Measurements from ENCODE around the gene POLR2J.

POLR2J gene

GRCh38 chr7:102473271-102473991 lies 5.3 kb downstream of the POLR2J start:
- H3K4me3 ChIP-seq (ENCODE audit: control insufficient read depth, low read depth, low read length) = no peak overlapping the region
- DNase-seq (ENCODE audit: low read depth) = no peak
- no peak for TF ChIP-seq CTCF (IDR thresholded peaks at IDR 0.05; ENCODE audit: control insufficient read depth, insufficient read depth, low read depth, low read length, missing control alignments)

- no peak for DNase-seq (ENCODE audit: low read depth)
- TF ChIP-seq CTCF (IDR thresholded peaks at IDR 0.05; ENCODE audit: control insufficient read depth, insufficient read depth, low read depth, low read length, missing control alignments) = no peak
- H3K4me3 ChIP-seq (ENCODE audit: control insufficient read depth, low read depth, low read length) = no peak overlapping the region
These were observed 6.3 kb downstream of the POLR2J start for GRCh38 chr7:102472126-102473041.

DNA sequence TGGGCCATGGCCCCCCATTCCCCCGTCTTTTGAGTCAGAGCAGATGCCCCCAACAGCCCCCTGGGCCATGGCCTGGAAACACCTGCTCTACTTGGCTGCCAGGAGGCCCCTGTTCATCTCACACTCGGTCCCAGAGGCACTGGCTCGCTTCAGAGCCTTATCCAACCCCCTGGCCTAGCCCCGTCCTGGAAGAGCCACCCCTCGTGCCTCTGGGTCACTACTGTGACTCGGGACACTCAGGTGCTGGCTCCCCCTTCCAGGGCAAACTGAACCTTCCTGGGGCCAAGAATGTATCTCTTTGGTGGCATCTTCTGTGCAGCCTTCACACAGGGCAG lies 7.0 kb downstream of the POLR2J start:
- no peak overlapping the region for H3K4me3 ChIP-seq (ENCODE audit: control insufficient read depth, low read depth, low read length)
- TF ChIP-seq CTCF (IDR thresholded peaks at IDR 0.05; ENCODE audit: control insufficient read depth, insufficient read depth, low read depth, low read length, missing control alignments) = no peak
- DNase-seq (ENCODE audit: low read depth) = no peak

- no peak overlapping the region for H3K4me3 ChIP-seq (ENCODE audit: control insufficient read depth, low read depth, low read length)
- no peak for TF ChIP-seq CTCF (IDR thresholded peaks at IDR 0.05; ENCODE audit: control insufficient read depth, insufficient read depth, low read depth, low read length, missing control alignments)
- DNase-seq (ENCODE audit: low read depth) = no peak
These were observed 8.5 kb downstream of the POLR2J start for GRCh38 chr7:102469972-102470825.

DNA sequence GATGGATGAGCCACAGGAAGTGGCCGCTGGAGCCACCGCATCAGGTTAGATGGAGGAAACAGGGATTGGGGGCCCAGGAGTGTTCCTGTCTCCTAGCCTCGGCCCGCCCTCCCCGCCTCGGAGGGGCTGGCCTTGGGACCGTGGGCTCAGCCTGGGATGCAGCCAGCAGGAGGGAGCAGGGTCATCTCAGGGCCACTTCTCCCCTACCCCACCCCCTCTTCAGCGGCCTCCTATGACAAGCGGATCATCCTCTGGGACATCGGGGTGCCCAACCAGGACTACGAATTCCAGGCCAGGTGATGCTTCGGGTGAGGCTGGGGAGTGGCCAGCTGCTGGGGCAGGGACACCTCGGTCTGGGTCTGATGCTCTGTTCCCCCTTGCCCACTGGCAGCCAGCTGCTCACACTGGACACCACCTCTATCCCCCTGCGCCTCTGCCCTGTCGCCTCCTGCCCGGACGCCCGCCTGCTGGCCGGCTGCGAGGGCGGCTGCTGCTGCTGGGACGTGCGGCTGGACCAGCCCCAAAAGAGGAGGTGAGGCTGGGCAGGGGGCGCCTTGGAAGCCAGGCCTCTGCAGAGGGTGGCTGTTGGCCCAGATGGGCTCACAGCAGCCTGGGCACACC lies 9.3 kb downstream of the POLR2J start:
- no peak for DNase-seq (ENCODE audit: low read depth)
- TF ChIP-seq CTCF (IDR thresholded peaks at IDR 0.05; ENCODE audit: control insufficient read depth, insufficient read depth, low read depth, low read length, missing control alignments) = no peak
- no peak overlapping the region for H3K4me3 ChIP-seq (ENCODE audit: control insufficient read depth, low read depth, low read length)
